Lung (tissue), 12 donors: ENCODE measurements around the gene GNAT1. TPM values are rescaled to one million over a fixed set of nuclear protein-coding genes. Genes with fewer than 3 reads are reported as not detected.

ENCODE experiments used
- ATAC-seq: fragments of 200-7000 bp; cut with Tn5 transposase; one replicate; pipeline ENCODE4 v1.9.1; 2020; ENCODE audit warnings: moderate number of reproducible peaks; ENCODE audit not compliant: insufficient read depth, low FRiP score
- DNase-seq, 3 donors: peaks; one replicate each; pipeline ENCODE4 v3.0.0-alpha.2; 2013 to 2017
- H3K27ac ChIP-seq, 2 donors: one replicate each; pipeline ENCODE4 v1.5.1; 2013; ENCODE audit warnings: mild to moderate bottlenecking in 2 of 2, moderate library complexity in 2 of 2, control low read depth in 1 of 2, inconsistent platforms in 1 of 2, low read depth in 1 of 2, low read length in 1 of 2
- H3K27me3 ChIP-seq, 3 donors: one replicate each; pipeline ENCODE4 v1.5.1; 2013; ENCODE audit warnings: low read length in 2 of 3; ENCODE audit not compliant: control insufficient read depth in 3 of 3, insufficient read depth in 3 of 3
- H3K36me3 ChIP-seq, 4 donors: one replicate each; pipeline ENCODE4 v1.5.1; 2013; ENCODE audit warnings: low read length in 4 of 4, mild to moderate bottlenecking in 1 of 4, moderate library complexity in 1 of 4; ENCODE audit not compliant: control insufficient read depth in 4 of 4, insufficient read depth in 4 of 4
- H3K4me1 ChIP-seq, 5 donors: one replicate each; pipeline ENCODE4 v1.5.1; 2013; ENCODE audit warnings: low read length in 5 of 5, mild to moderate bottlenecking in 2 of 5, moderate library complexity in 1 of 5; ENCODE audit not compliant: control insufficient read depth in 5 of 5, insufficient read depth in 5 of 5
- H3K4me3 ChIP-seq: one replicate; pipeline ENCODE4 v1.5.1; 2013; ENCODE audit warnings: mild to moderate bottlenecking, control low read depth, moderate library complexity
- H3K9ac ChIP-seq, 2 donors: one replicate each; pipeline ENCODE4 v1.5.1; 2013; ENCODE audit warnings: low read length in 2 of 2, control low read depth in 1 of 2; ENCODE audit not compliant: insufficient read depth in 1 of 2
- H3K9me3 ChIP-seq, 4 donors: one replicate each; pipeline ENCODE4 v1.5.1; 2013; ENCODE audit warnings: low read length in 3 of 4, mild to moderate bottlenecking in 1 of 4, moderate library complexity in 1 of 4; ENCODE audit not compliant: control insufficient read depth in 4 of 4, insufficient read depth in 3 of 4
- WGBS, 2 donors: extraction: QIAGEN DNeasy Blood & Tissue Kit; methylation state at CpG; one replicate each; pipeline ENCODE4 v1.1.7; 2013; 5-methylcytosine and 5-hydroxymethylcytosine counted together
- polyA plus RNA-seq, 2 donors: library from polyadenylated mRNA; stranded (reverse); fragments of 200-250 nt; gene quantifications; one replicate each; pipeline ENCODE4 v1.2.1, GENCODE V29; 2013
- total RNA-seq, 2 donors: library from RNA; depleted of rRNA in 1 of 2; stranded (reverse); fragments of >200 nt in 1 of 2; gene quantifications; one replicate each; pipeline ENCODE4 v1.2.1, GENCODE V29; 2014 to 2021
- TF ChIP-seq, protein P1 (sequence below): IDR thresholded peaks from 2 replicates; pipeline ENCODE4 v1.5.1; 2012; ENCODE audit warnings: mild to moderate bottlenecking; ENCODE audit errors: control extremely low read depth, extremely low read depth
- donor health status: control.
- donor health status: control.
- donor health status: Bipolar disorder and iron deficiency.
- donor health status: healthy.
- donor health status: DM: yes; HTN: yes; CAD: no.

Gene GNAT1
- total and polyA plus RNA-seq, 4 donors = 0.05 to 0.16 TPM; not detected in 2

GRCh38 chr3:50173685-50174516 is 17.5 kb upstream of the GNAT1 start:
- DNase-seq = no peak
- no peaks in the 10 kb centered on the region for H3K27me3 ChIP-seq

DNA sequence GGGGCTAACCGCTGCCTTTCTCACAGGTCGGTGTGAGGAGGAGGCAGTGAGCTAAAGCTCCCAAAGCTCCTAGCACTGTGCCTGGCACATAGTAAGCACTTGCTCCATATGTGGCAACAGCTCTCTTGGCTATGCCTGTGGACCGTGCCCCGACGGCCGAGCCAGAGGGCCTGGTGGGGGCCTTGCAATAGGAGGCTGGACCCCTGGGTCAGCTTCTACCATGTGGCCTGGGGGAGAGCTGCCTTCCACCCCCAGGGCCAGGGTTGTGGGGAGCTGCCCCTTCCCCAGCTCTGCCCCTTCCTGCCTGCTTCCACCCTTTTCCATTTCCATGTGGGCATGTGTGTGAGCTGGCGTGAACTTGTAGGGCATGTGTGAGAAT is 16.9 kb upstream of the GNAT1 start:
- ATAC-seq = no peak
- Histone ChIP-seq H3K4me1 (peaks cover 0 to 21% (median 9%) of the 10 kb centered on the region in 5 donors), H3K27me3 (no peaks in the 10 kb centered on the region), H3K27ac (no peak overlapping the region), H3K9me3 (no peaks in the 10 kb centered on the region), H3K4me3 (no peak overlapping the region), H3K36me3 (peaks cover 0 to 11% (median 8%) of the 10 kb centered on the region in 4 donors), H3K9ac (no peak overlapping the region)
- 93 to 95% methylated on average over 7 of the region's 7 CpGs for WGBS, 2 donors
- DNase-seq = no peak
- TF ChIP-seq, protein P1, sequence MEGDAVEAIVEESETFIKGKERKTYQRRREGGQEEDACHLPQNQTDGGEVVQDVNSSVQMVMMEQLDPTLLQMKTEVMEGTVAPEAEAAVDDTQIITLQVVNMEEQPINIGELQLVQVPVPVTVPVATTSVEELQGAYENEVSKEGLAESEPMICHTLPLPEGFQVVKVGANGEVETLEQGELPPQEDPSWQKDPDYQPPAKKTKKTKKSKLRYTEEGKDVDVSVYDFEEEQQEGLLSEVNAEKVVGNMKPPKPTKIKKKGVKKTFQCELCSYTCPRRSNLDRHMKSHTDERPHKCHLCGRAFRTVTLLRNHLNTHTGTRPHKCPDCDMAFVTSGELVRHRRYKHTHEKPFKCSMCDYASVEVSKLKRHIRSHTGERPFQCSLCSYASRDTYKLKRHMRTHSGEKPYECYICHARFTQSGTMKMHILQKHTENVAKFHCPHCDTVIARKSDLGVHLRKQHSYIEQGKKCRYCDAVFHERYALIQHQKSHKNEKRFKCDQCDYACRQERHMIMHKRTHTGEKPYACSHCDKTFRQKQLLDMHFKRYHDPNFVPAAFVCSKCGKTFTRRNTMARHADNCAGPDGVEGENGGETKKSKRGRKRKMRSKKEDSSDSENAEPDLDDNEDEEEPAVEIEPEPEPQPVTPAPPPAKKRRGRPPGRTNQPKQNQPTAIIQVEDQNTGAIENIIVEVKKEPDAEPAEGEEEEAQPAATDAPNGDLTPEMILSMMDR = no peak

More at GRCh38 chr3:50173685-50174516, 17.5 kb upstream of the GNAT1 start:
- H3K36me3 ChIP-seq = peaks cover 0 to 11% (median 8%) of the 10 kb centered on the region in 4 donors
- TF ChIP-seq, protein P1 = no peak
- H3K4me1 ChIP-seq = peaks cover 0 to 27% (median 12%) of the 10 kb centered on the region in 5 donors
- WGBS, 2 donors = 72 to 79% methylated on average over 29 of the region's 29 CpGs
- no peak overlapping the region for H3K4me3 ChIP-seq
- H3K27ac ChIP-seq = no peak overlapping the region
- H3K9me3 ChIP-seq = no peaks in the 10 kb centered on the region
- no peak for ATAC-seq
- H3K9ac ChIP-seq = no peak overlapping the region

GRCh38 chr3:50174947-50175524 is 16.4 kb upstream of the GNAT1 start:
- TF ChIP-seq, protein P1 = no peak
- no peak for ATAC-seq
- no peak overlapping the region for H3K27ac ChIP-seq
- H3K4me3 ChIP-seq = no peak overlapping the region
- H3K9me3 ChIP-seq = no peaks in the 10 kb centered on the region
- H3K4me1 ChIP-seq = peaks cover 0 to 16% (median 9%) of the 10 kb centered on the region in 5 donors
- H3K36me3 ChIP-seq = peaks cover 0 to 11% (median 8%) of the 10 kb centered on the region in 4 donors
- no peaks in the 10 kb centered on the region for H3K27me3 ChIP-seq
- DNase-seq = peak in 1 of 3 donors; percentile 8
- no peak overlapping the region for H3K9ac ChIP-seq
- WGBS, 2 donors = 91 to 93% methylated on average over 17 of the region's 17 CpGs
